GM18868 (cell line): ENCODE measurements around the gene SEC61B.
"Not testable (repeated sequence)": the region's sequence is repeated elsewhere in the genome, so short reads cannot be mapped to it uniquely, and the experiment has no call there.

Source experiments
- ATAC-seq: cut with Tn5 transposase; IDR thresholded peaks from one replicate; pipeline ENCODE4 v1.9.1; 2021; ENCODE audit warnings: mild to moderate bottlenecking, moderate library complexity; ENCODE audit not compliant: unreplicated experiment

SEC61B gene

GRCh38 chr9:99235926-99236634 lies 14.0 kb downstream of the SEC61B start:
- ATAC-seq: peak; percentile 94

GRCh38 chr9:99237356-99237755 lies 15.3 kb downstream of the SEC61B start:
- no peak for ATAC-seq

DNA sequence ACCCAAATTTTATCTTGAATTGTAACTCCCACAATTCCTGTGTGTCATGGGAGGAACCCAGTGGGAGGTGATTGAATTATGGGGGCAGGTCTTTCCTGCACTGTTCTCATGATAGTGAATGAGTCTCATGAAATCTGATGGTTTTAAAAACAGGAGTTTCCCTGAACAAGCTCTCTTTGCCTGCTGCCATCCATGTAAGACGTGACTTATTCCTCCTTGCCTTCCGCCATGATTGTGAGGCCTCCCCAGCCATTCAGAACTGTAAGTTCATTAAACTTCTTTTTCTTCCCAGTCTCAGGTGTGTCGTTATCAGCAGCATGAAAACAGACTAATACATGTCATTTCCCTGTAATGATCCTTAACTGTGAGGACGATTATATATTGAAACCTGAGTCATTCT lies 15.8 kb downstream of the SEC61B start:
- ATAC-seq: not testable (repeated sequence)

DNA sequence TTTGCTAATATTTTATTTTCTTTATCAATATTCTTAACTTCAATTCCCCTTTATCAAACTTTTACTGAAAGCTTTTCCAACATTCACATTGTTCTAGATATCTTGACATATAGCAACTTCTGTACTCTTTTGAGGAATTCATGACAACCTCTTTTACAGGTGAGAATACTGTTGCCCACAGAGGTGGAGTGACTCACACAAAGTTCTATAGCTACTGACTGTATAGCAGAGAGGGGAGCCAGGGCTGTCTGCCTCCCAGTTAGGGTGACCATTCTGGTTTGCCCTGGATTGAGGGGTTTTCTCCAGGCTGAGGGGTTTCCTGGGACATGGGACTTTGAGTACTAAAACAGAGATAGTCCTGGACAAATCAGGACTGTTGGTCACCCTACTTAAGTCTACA lies 16.2 kb downstream of the SEC61B start:
- no peak for ATAC-seq

- no peak for ATAC-seq
Observed at GRCh38 chr9:99239341-99240060, 17.4 kb downstream of the SEC61B start.

- no peak for ATAC-seq
Observed at GRCh38 chr9:99241106-99241505, 19.0 kb downstream of the SEC61B start.

- peak; percentile 96 for ATAC-seq
Observed at GRCh38 chr9:99244344-99245260, 22.5 kb downstream of the SEC61B start.

GRCh38 chr9:99249619-99250018 lies 27.5 kb downstream of the SEC61B start:
- ATAC-seq: no peak

DNA sequence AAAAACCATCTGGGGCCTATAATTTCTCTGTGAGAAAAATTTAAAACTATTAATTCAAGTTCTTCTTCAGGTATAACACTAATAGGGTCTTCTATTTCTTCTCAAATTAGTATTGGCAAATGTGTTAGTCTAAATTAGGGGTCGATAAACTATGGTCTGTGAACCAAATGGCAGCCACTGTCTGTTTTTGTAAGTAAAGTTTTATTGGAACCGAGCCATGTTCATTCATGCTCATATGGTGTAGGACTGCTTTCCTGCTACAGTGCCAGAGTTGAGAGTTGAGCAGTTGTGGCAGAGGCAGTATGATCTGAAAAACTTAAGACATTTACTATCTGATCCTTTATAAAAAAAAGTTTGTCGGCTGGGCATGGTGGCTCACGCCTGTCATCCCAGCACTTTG lies 29.1 kb downstream of the SEC61B start:
- ATAC-seq: no peak

DNA sequence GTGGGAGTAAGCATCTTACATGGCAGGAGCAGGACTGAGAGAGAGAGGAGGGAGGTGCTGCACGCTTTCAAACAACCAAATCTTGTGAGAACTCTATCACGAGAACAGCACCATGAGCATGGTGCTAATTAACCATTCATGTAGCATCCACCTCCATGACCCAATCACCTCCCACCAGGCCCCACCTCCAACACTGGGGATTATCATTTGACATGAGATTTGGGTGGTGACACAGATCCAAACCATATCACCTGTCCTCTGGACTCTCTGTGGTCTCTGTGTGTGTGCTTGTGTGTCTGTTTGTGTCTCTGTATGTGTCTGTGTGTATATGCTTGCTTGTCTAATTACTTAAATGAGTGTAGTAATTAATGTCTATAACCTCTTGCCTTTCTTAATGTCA lies 31.1 kb downstream of the SEC61B start:
- peak; percentile 35 for ATAC-seq

DNA sequence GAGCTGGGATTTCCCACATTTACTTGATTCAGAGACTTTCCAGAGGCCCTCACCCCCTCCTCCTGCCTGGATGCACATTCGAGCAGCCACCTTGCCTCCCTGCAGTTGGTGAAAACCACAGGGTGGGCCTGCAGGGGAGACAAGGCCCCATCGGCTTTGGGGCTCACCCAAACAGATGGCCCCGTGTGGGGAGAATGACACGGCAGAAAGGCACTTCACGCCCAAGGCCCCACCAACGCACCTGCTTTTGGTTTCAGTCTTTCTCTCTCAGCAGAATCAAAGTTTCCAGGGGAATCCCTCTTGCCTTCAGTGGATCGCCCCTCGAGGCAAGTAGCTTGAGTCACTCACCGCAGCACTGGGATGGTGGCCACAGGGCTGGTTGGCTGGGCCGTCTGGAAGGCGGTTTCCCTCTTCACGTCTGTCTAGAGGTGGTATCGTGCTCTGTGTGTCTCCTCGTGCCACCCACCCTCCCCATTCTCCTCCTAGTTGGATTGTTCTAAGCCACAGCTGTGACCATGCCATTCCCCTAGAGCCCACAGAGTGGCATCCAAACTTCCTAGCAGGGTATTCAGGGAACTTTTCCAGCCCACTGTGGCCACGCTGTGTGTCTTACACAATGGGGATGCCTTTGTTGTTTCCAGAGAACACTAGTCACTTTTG lies 31.8 kb downstream of the SEC61B start:
- ATAC-seq: peak; percentile 87

GRCh38 chr9:99255651-99256050 lies 33.6 kb downstream of the SEC61B start:
- no peak for ATAC-seq

DNA sequence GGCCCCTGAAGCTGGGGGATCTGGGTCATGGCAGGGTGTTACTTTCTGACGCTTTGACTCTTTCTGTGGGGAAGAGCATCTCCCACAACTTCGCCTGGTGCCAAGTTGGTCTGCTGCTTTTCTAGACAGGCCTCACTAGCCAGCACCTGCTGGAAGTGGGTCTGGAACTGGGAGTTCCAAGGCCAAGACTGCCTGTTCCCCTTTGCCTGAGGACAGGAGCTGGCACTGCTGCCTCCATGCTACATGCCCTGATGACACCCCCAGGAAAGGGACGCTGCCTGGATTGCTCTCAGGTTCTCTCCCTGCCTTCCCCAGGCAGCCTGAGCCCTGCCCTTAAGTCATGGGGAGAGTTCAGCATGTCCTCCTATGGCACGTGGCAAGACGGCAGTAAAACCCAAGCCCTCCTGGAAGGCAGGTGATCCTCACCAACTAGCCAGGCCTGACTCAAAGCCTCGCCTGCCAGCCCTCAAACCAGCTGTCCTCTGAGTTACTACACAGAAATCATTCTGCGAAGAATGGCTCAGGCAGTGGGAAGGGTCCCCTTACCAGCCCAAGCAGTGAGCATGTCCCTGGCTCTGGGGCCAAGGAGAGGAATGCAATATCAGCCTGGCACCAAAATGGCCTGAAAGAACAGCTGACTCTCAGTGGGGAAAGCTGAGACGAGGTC lies 35.8 kb downstream of the SEC61B start:
- no peak for ATAC-seq

DNA sequence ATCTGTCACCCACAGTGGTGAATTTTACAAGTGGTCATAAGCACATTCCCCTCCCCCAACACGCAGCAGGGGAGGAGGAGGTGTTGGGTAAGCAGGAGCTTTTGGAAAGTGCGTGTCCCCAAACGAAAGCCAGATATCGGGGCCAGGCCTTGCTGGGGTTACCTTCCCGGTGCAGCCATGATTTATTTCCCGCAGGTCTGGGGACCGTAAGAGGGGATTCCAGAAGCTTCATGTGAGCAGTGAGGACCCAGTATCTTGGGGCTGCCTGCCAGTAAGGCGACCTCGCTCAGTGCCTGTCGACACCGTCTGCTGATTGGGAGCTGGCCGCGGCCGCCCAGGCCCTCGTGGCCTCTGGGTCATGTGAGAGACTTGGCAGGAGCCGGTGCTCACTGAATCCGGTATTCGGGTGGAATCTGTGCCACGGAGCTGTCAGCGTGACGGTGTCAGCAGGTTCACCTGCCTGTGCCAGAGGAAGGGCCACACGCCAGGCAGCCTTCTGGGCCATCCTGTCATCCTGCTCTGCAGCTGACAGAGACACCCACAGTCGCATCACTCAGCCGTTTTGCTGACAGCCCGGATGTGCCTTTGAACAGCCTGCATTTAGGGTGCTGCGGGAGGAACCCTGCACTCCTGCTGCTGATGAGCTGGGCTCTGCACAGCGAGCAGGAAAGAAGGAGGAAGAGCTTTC lies 37.3 kb downstream of the SEC61B start:
- peak; percentile 58 for ATAC-seq

- no peak for ATAC-seq
Observed at GRCh38 chr9:99261923-99262322, 39.8 kb downstream of the SEC61B start.

- ATAC-seq: peak; percentile 39
Observed at GRCh38 chr9:99262949-99263418, 40.9 kb downstream of the SEC61B start.

GRCh38 chr9:99264070-99264680 lies 42.1 kb downstream of the SEC61B start:
- no peak for ATAC-seq

GRCh38 chr9:99265691-99266090 lies 43.6 kb downstream of the SEC61B start:
- ATAC-seq: no peak
